NCI-H1092 (cell line): ENCODE results near the gene PIMREG.

ENCODE experiments used
- DNase-seq: peaks from one replicate; lab custom pipeline; 2025; lab: John Stamatoyannopoulos, UW

PIMREG gene, protein sequence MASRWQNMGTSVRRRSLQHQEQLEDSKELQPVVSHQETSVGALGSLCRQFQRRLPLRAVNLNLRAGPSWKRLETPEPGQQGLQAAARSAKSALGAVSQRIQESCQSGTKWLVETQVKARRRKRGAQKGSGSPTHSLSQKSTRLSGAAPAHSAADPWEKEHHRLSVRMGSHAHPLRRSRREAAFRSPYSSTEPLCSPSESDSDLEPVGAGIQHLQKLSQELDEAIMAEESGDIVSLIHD

DNA sequence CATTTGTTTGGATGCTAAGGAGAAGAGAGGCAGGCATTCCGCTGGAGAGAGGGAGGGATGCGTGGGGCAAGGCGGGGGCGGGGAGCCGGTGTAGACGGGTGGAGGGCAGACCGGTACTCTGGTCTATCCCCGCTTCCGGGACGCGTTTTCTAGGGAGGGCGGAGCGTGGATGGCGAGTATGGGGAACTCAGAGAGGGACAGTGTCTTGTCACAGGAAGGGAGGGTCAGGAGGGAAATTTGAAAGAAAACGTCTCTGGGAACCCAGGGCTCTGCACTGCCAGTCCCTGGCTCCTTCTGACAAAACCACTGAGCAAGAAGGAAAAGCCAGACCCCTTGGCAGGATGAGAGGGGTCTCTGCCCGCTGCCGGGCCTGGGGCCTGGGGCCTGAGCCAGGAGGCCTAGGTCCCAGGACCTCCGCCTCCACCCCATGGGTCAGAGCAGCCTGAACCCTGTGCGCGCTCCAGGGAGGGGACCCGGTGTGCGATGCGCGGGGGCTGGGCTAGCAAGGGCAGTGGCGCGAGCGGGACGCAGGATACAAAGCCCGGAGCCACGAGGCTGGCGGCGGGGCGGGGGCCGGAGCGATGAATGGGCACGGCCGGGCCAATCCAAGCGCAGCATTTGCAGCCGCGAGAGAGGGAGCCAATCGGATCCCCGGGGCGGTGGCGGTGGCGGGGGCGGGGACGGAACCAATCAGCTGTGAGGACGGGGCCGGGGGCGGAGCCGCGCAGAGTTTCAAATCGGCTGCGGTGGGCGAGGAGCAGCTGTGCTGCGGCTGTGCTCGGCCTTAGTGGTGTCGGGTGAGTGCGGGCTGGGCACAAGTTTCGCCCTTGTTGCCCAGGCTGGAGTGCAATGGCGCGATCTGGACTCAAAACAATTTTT is at the start of gene PIMREG:
PIMREG (plus strand) TSS at position 764 of the 879 bp plus-strand sequence. CDS start 656 bp downstream, outside the sequence.
- DNase-seq, result peak; percentile 91

DNA sequence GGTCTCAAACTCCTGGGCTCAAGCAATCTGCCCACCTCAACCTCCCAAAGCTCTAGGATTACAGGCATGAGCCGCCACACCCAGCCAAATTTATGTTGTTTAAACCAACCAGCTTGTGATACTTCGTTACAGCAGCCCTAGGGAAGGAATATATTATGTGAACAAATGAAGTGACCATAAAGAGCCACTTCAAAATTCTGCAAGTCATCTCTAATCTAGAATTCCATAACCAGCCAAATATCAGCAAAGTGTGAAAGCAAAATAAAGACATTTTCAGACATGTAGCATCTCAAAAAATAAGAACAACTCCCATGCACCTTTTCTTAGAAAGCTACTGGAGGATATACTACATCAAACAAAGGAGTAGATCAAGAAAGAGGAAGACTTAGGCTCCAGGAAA is 45.3 kb upstream of the PIMREG start:
- no peak for DNase-seq

DNA sequence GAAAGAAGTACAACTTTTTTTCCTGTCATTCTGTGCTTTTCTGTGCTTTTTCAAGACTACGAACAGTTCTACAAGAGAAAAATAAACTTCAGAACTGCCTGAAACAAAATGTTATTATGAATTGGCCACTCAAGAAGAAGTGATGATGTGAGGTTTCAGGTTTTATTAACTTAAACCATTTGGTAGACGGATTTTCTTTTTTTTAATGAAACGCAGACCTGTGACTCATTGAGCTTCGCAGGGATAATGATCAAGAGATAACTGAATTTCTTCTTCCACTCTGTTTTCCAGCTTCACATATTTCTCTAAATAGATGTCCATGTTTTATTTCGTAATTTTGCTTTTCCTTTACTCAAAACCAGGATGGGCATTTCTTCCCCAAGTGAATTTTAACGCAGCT is 42.0 kb upstream of the PIMREG start:
- no peak for DNase-seq

DNA sequence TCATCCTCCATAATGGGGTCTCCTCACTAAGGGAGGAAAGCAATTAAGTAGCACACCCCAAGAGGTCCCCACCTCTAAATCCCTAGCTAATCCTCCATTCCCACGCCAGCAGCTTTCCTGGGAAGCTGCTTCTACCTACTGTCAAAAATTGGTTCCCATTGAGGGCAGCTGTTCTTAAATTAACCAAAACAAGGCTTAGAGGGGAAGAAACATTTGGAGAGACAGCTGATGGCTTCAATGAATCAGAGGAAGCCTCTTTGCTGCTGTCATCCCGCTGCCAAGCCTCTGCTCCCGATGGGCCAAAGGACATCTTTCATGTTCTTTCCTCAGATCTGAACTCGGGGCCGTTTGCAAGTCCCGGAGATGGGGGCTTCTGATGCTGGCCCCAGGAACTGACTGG is 36.0 kb upstream of the PIMREG start:
- DNase-seq, result no peak

DNA sequence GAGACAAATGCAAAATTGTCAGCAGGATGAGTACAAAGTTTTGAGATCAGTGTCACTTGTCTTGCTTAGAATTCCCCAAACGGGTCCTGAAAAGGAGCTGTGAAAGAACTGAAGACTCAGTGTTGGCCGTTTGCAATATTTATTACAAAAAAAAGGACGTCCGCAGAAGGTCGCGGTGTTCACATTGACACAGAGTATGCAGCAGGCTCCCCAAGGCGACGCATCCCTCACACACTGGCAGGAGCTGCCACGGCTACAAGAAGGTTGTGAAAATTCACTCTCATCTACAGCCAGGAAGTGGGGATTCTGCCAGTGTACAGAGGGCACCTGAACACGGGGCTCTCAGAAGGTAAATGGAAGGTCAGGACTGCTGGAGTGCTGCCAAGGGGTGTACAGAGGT is 35.5 kb upstream of the PIMREG start:
- no peak for DNase-seq

DNA sequence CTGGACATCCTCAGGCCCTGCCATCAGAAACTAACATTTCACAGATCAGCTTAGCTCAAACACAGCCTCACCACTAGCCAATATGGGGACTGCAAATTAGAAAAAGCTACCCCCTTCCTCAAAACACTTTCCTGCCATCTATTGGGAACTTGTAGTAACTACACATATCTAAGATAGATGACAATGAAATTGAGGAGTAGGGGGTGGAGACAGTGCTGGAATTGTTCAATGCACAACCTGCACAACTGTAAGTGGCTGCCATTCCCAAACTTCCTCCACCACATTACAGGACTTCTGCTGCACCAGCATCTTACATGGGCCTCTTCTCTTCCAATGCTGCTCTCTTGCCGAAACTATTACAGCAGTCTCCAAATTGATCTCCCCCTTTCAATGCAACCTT is 31.2 kb upstream of the PIMREG start:
- DNase-seq, result no peak

DNA sequence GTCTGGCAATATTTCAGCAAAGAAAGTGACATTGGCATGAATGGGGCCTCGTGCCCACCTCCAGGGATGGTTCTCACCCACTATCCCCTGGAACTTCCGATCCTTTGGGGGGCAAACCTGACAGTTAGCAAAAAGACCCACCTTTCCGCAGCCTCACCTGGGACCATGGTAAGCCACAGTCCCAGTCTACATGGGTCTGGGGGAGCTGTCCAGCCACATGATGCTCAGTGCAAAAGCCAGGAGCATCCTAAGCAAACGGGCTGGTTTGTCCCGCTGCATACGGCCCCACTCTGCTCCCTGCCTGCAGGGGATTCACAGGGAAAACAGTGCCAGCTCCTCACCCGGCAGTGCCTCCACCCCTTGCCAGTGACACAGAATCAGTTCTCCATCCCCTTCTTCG is 28.6 kb upstream of the PIMREG start:
- no peak for DNase-seq

DNA sequence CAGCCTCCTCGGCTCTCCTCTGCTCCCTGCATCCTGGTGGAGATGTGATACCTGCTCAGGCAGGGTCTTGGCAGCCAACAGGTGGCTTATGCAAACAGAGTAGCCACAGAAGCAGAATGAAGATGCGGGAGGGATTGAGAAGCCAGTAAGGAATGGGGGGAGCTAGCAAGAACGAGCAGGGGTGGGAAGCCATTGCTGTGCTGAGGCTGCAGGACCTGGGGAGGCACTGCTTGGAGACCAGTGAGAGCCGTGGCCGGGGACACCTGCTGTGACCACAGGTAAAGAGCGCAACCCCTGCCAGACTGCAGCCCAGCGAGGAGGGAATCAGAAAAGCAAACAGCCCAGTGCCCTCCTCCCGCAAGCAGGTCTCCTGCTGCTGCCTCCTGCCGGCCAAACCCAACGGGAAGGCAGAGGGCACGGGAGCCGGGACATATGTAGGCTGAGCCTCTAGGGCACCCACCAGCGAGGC is 24.0 kb upstream of the PIMREG start:
- DNase-seq, result no peak

DNA sequence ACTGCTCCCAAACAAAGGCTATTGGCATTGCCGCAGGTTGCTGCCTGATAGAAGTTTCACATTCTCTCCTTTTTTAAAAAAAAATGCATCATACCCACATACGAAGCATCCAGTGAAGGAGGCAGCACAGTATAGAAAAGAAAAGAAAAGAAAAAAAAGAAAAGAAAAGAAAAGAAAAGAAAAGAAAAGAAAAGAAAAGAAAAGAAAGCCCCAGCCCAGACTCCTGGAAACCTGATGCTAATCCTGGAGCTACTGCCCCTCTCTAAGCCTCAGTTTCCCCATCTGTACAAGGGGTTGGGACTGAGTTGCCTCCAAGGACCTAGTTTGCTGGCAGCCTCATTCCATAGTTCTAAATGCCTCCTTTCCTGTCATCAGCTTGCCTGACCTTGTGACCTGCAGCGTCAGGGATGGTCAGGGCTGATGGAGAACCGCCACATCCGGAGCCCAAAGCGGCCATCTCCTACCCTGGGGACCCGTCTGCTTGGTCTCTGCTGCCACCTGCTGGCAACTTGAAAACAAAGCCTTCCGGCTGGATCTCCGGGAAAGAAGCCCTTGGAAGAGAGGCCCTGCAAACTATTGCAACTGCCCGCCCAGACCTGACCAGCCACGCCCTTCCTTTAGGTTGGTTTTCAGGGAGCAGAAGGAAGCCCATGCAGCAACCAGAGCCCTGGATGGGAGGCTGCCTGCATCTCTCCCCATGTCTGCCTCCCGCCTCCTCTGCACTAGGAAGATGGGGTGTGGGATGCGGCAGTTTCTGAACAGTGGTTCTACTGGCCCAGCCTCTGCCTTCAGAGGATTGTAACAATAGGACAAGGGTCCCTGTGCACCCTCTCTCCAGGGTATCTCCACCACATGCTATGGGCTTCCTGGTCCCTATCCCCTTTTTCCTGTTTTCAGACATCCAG is 22.3 kb upstream of the PIMREG start:
- no peak for DNase-seq

DNA sequence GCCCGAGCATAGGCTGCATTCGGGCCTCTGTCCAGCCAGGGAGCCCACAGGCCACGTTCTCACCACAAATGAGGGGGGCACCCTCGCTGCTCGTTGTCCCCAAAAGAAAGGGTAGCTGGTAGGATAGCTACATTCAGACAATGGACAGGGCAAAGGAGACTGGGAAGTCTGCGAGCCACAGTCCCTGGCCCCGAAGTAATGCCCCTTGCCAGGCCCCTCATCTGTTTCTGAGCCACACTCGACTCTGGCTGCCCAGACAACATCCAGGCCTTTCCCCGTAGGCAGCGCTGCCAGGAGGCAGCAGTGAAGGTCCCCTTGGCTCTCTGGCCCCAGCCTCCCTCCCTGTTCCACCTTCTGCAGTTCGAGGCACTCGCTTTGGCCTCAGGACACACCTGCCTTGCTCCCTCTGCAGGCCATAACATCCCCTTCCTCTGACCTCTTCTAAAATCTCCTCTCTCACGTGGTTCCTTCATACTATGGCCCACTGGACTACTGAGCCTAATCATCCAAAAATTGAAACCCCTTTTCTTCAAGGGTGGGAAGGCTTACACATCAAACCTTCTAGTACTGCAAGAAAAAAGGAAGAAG is 21.5 kb upstream of the PIMREG start:
- DNase-seq, result no peak

DNA sequence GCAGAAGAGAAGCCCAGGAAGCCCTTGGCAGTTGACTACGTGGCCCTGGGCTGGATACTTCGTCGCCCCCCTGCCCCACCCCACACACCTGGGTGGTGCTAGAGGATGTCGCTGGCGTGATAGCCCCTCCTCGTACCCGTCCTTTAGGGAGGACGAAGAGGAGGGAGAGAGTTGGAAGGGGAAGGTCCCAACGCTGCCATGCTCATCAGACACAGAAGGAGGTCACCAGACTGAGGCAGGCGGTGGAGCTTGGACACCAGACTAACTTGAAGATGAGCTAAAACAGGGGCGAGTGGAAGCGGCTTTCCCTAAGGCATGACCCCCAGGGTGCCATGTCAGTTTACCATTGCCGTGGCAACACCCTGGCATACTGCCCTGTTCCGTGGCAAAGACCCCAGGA is 20.3 kb upstream of the PIMREG start:
- no peak for DNase-seq

DNA sequence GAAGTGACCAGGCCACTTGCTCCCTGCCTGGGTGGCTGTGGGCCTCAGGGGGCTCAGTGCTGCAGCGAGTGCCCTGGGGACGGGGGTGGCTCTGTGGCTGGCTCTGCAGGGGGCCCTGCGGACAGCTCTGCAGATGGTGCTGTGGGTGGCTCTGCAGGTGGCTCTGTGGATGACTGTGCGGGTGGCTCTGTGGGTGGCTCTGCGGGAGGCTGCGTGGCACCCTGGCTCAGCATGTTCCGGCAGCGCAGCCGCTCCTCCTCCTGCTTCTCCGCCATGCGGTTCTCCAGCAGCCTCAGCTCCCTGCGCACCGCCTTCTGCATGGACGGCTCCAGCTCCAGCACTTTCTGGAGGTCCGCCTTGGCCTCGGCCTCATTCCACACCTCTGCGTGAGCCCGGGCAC is 18.8 kb upstream of the PIMREG start:
- no peak for DNase-seq

DNA sequence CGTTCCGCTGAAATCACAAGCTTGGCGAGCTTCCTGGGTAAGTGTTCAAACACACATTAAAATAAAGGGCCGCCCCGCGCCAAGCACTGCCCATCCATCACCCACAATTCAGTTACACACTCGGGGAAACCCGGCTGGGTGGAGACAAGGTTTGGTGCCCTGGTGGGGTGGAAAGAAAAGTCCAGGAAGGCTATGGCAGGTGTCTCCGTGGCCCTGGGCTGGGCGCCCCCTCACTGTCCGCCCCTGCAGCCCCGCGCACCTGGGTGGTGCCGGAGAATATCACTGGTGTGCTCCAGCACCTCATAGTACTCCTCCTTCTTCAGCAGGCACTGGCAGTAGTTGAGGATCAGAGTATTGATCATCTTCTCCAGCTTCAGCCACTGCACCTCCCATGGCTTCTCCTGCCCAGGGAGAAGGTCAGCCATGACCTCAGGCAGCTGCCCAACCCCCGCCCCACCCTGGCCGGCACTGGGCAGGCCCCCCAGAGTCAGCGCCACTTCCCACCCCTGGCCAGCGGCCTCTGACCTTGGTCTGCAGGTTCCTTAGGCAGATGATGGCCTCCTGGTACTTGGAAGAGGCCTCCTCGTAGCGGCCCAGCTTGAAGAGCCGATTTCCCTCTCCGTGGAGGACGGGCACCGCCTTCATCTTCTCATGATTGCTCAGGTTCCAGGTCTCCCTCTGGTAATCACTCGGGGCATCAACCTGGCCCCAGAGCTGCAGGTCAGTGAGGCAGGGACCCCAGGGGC is 17.7 kb upstream of the PIMREG start:
- no peak for DNase-seq

DNA sequence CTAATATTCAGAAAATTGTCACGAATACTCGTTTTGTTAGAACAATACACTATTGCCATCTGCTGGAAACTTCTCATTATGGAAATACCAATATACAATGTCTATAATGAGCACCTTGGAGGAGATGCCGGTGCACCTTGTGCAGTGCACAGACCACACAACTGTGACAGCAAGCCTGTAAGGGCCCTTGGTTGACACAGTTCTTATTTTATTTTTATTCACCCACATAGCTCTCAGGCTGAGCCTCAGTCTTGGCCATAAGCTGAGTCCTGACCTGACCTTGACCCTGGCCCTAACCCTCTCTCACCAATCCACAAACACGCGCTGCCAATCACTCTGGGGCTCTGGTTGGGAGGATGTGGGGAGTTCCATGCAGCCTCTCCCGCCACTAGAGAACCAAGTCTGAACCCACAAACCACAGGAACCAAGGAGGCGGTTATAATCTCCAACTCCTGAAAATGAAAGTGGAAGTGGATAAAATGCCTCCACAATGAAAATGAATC is 16.9 kb upstream of the PIMREG start:
- no peak for DNase-seq

DNA sequence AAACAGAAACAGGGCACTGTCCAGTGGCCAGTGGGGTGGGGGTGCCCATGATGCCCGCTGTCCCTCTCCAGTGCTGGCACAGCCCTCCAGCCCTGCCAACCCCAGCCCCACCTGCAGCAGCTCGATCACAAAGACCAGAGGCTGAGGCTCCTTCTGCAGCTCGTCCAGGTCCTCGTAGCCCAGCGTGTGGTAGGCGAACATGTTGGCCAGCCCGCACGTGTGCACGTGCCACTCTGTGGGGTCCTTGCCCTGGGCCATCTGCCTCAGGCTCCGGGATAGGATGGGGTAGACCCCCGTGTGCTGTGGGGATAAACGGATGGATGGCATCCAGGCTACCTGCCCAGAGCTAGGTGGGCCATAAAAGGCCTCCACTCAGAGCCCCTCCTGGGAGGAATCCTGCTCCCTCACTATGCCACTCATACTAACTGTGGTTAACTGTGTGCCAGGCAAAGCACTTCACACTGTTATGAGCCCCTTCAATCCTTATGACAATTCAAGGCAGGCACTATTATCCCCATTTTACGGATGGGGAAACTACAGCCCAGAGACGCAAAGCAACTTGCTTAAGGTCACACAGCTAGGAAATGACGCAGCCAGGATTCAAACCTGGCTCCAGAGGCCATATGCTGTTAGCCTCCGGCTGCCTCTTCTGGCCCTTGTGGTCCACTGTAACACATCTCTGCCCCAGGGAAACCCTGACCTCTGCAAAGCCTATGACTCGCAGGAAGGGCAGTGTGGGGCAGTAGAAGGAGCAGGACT is 15.9 kb upstream of the PIMREG start:
- no peak for DNase-seq

DNA sequence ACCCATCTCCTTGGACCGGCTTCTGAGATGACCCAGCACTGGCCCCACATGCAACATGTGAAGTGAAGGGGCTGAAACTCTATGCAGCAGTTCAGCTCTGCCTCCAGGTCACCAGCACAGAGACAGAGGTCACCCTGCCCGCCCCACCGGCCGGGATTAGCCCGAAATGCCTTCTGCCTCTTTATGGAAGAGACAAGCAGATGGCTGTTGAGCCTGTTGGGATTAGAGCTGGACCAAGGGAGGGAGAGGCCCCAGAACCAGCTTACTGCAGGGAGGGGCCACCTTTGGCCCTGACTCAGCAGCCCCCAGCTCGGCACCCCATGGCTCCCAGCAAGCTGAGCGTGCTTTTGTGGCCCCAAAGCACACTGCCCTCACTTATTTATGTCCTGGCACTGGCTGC is 15.0 kb upstream of the PIMREG start:
- DNase-seq, result no peak

DNA sequence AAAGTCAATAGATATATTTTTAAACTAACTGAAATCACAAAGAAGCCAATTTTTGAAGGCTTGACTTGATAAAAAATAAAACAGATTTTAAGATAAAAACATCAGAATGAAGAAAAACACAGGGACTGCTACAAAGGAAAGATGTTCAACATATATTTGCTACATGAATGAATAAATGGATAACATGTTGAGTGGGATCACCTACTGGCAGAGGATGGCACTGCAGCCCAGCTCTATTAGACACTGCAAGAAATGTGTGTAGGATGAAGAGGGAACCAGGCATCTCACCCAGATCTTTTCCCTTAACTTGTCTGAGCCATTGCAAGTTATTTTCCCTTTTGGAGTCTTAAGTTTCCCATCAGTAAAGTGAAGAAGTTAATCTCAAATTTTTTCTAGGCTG is 13.5 kb upstream of the PIMREG start:
- DNase-seq, result no peak

DNA sequence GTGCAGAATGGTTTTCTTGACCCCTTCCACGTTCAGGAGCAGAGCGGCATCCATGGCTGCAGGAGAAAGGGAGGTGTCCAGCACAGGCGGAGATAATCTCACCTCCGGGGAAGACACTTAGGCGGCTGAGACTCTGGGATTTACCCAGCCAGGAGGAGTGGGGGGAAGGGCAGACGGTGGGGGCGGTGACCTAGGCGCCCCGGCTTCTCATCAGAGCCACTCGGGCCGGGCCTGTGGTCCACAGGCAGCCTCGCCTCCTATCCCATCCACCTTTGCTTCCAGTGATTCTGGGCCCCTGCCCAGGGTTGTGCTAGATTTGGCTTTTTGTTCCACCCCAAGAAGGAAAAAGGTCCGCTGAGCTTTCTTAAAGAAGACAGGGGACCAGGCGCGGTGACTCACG is 9.2 kb upstream of the PIMREG start, which contains the start of gene AIPL1:
AIPL1 (minus strand) TSS at position 71 of the 400 bp plus-strand sequence; CDS start at position 54, 17 bp downstream.
- DNase-seq, result no peak

DNA sequence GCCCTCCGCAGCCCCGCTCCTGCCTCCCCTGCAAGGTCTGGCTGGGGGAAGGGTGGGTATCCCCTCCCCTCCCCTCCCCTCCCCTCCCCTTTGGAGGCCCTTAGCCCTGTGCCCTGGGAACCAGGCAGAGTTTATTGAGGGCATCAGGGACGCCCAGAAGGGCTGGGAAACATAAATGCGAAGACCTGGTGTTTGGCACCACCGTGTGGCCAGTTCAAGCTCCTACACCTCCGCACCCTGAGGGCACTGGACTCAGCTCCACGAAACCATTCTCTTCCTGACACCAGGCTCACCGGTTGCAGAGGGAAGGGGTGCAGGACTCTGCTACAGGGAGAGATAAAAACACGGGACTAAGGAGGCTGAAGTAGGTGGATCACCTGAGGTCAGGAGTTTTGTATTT is 8.3 kb upstream of the PIMREG start:
- no peak for DNase-seq

DNA sequence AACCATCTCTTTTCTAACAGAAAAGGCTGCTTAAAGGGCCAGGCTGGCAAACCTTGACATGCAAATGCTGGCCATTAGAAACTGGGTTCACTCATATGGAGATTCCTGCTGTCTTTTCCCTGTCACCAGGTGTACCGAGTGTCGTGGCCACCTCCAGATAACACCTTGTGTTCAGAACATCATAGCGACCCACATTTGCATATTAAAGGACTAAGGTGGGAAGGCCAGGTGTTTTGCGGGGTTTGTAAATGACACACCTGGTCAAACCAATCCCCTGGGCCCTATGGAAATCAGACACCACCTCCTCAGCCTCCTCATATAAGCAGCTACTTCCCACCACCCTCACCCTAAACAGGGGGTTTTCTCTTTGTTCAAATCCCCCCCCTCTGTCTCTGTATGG is 6.8 kb upstream of the PIMREG start:
- no peak for DNase-seq
